OCI-LY1 (cell line): ENCODE data around the gene CEP131.

Experiments
- CTCF ChIP-seq: fragments of 200-600 bp; sonication (generic), shearing (Covaris generic); IDR thresholded peaks from 2 replicates; pipeline ENCODE4 v1.5.1; 2017; ENCODE audit warnings: mild to moderate bottlenecking, antibody characterized with exemption, low read length, moderate library complexity, mixed read lengths
- EZH2 ChIP-seq: fragments of 200-600 bp; sonication (generic), shearing (Covaris generic); IDR thresholded peaks from 2 replicates; pipeline ENCODE4 v1.8.0; 2017; ENCODE audit warnings: borderline replicate concordance, mixed run types, mild to moderate bottlenecking, antibody characterized with exemption, low read length, moderate library complexity, mixed read lengths

DNA sequence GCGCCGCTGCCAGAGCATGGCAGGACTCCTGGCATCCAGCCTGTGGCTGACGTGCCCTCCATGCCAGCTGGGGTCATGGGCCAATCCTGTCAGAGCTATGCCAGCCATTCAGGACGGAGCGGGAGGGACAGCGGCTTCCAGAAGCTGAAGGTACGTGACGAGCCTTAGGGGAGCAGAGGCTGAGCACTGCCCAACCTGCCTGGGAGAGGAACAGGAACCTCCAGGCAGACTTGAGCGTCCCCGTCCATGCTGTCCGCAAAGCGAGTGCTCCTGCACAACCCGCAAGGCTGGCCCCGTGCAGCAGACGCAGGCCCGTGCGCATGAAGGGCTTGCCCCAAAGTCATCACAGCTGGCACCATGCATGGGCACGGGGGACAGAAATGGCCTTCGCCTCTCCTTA is 37.9 kb upstream of the CEP131 start:
- TF ChIP-seq CTCF (no peak), EZH2 (no peak)
